Hepatic stellate cell (primary cell): ENCODE results near the gene FOXL2.
A peak's percentile ranks its signal among the peaks of the same experiment; 100 is the strongest.

Experiments
- DNase-seq: peaks from one replicate; pipeline ENCODE4 v3.0.0; 2011; ENCODE audit warnings: low spot score

The FOXL2 gene

DNA sequence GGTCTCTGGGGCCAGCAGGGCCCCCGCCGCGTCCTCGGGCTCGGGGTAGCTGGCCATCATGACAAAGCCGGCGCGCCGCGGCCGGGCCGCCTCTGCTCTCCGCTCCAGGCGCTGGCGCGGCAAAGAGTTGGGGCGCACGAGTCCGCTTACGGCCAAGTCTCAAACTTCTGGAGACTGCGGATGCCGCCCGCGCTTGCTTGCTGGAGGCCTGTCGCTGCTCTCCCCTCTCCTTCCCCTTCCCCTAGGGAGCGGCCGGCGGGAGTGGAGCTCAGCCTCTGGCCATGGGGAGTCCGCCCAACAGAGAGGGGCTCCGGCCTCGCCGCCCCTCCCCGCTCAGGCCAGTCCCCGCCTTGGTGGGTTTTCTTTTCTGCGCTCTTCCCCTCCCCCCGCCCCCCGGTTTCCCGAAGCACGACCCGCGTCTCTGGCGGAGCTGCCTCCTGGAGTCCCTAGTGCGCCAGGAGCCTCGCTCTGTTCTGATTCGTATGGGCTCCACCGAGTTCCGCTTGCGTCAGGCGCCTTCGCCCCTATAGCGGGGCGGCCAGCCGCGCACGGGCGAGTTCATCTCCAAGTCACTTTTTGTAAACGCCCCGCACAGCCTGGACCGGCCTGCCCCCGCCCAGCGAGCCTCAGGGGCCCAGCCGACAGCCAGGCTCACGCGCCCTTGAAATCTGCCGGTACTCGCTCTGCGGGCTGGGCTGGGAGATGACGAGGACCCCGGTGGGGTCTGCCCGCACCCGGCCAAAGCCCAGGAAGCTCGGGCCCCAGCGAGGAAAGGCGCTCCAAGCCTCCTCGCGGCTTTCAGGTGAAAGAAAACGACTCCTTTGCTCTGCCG lies at the start of gene FOXL2, which contains the start of gene FOXL2NB:
Gene FOXL2, minus strand, starts transcription at position 475 of the 832 bp plus-strand sequence. Its CDS starts 415 bp downstream, at position 60.
Gene FOXL2NB, plus strand, starts transcription at position 555 of the 832 bp plus-strand sequence. Its CDS starts 148 bp downstream, at position 703.
- no peak for DNase-seq

DNA sequence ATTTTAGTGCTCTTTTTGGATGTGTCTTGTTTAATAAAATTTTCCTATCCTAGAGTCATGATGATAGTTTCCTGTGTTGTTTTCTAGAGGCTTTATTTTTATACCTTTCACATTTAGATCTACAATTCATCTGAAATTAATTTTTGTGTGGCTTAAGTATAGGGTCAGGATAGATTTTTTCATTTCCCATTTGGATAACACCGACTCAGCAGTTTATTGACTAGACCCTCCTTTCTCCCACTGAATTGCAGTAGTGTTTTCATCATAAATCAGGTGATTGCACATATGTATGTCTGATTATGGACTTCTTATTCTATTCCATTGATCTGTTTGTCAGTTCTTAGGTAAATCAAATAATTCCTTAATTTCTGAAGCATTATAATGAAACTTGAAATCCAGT lies 48.8 kb upstream of the FOXL2 start:
- DNase-seq, result no peak

DNA sequence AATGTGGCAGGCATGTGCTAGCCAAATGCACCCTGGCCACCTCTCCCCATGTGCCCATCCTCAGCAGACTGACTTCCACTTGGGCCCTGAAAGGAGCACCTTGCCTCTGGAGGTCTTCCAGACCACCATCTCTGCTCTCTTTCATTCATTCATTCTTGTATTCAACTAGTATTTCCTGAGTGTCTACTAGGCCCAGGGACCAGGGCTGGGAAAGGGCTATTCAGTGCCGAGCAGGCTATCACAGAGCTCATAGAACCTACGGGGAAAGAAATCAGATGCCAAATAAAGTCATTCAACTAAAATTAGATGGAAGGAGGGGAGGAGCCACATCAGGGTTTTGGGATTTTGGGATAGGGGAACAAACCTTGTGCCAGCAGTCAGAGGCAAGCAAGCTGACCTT lies 40.2 kb upstream of the FOXL2 start:
- DNase-seq, result no peak

DNA sequence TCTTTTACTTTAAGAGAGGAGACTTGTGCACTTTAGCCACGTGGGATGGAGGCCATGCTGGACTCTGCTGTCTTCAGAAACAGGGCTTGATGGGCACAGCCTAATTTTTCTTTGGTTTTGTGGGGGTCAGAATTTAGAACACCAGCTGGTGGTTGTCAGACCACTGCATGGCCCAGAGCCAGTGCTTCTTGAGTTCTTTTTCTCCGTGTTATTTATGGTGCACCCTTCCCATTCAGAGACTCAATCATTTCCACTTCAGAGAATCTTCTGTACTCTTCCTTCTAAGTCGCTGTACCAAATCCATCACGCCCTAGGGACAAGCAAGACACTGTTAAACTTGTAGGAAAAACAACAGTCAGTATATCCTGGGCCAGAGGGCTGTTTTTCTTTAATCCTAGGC lies 39.0 kb upstream of the FOXL2 start:
- DNase-seq, result no peak

DNA sequence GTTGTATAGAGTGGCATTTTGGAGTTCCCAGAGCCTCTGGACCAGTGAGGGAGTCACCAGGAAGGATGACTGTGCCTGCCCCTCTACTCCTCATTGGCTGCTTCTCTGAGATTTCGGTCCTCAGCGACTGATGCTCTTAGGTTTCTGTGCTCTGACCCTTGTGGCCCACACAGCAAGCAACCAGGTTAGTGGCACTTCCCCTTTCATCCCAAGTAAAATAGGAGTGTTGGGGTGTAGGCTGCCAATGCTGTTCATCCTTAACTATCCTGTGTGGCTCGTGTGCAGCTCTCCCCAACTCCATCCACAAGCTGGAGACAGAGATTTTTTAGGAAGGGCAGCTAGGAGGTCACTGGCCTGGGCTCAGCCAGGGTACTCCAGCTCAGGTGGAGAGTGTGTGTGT lies 37.9 kb upstream of the FOXL2 start:
- DNase-seq, result no peak

DNA sequence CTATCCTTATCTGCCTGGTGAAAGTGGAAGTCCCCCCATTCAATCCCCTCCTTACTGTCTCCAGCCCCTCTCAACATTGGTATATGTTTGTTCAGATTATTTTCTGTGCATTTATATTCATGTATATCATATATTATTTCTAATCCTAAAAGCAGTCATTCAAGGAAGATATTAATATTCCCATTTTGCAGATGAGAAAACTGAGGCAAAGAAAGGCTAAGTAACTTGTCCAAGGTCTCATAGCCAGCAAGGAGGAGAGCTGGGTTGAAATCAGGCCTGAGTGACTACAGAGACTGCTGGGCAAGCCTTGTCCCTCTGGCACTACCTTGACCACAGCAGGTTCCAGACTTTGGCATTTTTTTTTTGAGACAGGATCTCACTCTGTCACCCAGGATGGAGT lies 29.1 kb upstream of the FOXL2 start:
- no peak for DNase-seq

DNA sequence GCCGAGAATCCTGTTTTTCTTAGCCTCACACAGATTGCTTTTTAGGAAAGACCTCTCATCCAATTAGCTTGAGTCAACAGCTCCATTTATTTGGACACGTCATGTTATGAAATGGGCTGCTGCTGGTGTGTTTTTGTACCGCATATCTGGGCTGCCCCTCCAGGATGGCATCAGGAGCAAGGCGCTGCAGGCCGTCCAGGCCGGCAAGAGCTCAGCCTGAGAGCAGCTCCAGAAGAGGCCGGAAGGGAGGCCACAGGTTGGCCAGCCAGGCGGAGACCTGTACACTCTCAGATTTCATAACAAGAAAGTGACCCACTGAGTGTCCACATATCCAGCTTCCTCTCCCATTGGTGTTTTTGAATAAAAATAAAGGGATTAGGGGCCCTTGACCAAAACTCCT lies 28.4 kb upstream of the FOXL2 start:
- no peak for DNase-seq

DNA sequence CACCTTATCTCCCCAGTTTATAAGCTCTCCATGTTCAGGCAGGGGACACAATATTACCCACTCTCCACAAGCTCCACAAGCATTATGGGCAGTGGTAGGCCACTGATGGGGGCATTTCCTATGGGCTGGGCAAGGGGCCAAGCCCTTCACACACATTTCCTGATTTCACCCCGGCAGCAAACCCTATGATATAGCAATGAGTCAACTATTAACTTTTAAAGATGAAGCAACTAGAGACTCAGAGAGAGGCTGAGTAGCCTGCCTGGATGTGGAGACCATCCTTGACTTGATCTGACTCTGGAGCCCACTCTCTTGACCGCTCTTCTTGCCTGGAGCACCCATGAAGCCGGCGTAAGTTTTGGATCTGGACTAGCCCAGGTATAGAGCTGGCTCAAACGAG lies 27.5 kb upstream of the FOXL2 start:
- no peak for DNase-seq

DNA sequence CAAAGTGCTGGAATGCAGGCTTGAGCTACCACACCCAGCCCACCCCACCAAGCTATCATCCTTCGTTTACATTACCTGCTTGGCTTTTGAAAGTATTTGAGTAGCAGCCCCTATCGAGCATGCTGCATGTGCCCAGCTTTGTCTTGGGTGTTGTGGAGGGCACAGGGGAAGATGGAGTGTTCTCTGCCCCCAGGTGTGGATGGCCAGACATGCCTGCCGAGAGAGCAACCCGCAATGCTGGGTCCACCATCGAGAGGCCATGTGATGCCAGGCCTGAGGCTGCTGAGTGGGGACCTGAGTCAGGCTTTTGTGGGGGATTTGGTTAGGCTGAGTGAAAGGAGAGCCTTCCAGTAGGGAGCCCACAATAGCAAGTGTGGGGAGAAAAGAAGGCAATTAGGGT lies 26.0 kb upstream of the FOXL2 start:
- no peak for DNase-seq

DNA sequence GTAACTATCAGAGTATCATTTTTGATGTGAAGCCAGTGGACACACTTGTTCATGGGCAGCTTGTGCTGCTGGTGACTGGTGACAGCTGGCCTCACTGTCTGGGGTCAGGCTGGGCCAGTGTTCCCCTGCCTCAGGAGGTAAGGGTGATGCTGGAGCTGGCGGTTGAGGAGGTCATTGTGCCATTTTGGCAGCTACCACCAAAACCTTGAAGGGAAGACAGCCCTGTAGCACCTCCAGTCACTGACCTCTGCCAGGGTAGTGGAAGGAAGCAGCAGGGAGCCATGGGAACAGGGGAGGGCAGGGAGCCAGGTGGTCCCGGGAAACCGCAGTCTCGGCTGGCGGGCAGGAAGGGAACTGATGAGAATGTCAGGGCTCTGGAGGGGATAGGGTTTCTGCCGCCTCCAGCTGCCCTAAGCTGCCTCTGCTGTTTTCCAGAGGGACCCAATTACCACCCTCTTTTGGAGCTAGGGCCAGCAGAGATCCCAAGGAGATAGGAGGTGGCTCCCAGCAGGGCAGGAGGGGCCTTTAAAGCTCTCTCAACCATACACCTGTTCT lies 24.9 kb upstream of the FOXL2 start:
- DNase-seq, result no peak

DNA sequence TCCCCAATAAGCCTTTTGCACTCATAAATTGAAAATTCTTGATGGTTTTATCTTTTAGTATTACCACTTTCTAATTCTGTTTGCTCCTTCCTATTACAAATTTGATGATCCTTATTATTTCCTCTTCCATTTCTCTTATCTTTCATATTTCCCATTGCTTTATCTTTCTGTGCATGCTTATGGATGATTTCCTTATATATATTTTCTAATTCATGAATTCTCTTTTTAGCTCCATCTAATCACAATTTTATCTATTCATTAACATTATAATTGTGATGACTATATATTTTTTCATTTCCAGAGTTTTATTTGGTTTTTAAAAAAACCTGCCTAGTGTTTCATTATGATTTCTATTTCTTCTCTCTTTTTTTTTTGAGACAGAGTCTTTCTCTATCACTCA lies 18.0 kb upstream of the FOXL2 start:
- no peak for DNase-seq

DNA sequence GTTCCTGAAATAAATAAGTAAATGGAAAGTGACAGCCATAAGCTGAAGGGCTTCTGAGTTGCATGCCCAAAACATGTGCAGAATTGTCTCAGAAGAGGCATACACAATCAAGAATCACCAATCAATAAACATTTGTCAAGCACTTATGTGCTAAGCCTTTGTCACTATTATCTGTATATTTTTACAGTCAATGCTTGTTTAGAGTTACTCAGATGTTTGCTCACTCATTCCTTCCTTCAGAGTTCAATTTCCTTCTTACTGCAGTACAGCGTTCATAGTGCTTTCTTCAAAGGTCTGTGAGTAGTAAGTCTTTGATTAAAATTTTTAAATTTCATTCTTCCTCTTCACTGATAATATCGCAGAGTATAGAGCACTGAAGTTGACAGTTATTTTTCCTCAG lies 17.3 kb upstream of the FOXL2 start:
- DNase-seq, result no peak

DNA sequence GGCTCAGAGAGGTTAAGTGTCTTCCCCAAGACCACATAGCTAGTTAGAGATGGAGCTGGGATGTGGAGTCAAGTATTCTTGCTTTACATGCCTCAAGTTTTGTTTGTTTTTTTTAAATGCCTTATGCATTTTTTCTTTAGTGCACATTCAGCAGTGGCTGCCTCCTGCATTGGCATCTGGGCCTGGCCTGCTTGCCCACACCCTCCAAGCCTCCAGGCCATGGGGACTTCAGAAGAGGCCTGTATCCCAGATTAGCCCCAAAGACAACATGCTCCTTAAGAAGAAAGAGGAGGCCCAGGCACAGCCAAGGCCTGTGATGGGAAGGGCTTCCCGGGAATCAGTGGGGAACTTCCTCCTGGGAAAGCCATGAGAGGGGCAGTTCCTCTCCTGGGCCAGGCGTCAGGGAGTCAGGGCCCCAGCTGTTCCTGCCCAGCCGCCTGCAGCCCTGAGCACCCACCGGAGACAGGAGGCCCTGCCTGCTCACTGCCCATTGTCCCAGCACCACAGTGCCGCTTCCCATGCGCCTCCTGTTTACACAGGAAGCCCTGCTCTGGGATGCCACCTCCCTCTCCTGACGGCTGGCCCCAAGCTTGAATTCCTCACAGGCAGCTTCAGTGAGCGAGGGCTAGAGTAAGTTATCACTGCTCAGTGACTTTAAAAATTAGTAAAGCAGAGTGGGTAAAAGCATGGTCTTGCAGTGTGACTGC lies 16.1 kb upstream of the FOXL2 start:
- DNase-seq, result no peak

DNA sequence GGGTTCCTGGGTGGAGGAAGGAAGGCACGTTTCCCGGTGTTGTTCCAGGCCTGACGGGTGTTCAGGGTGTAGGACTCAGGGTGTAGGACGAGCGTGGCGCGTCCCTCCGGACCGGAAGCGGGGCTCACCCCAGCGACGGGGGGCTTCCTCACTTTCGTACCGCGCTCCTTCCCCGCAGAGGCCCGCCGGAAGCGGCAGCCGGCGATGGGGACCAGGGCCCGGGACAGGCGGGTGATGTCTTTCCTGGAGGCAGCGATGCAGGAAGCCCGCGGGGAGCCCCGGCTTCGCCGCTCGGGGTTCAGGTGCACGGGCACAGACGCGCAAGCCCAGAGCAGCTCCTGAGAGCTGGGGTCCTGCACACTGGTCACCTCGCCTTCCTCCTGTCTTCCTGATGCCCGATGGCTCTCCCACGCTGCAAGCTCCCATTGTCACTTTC lies 13.5 kb upstream of the FOXL2 start:
- no peak for DNase-seq

DNA sequence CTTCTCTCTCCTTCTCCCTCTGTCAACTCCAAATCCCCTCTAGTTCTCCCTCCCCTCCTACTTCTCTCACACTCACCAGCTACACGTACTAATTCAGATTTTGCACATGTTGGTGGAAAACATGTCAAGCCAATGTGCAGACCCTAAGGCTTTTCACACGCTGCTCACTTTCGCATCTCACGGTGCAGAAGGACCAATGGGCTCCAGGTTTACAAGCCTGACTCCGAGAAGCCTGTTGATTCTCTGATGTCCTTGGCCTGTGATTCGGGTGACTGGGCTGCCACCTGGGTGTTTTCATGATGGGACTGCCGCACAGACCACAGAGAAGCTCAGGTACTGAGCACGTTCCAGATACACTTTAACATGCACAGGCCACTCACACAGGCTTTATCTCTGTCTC lies 3.8 kb upstream of the FOXL2 start:
- DNase-seq, result no peak

DNA sequence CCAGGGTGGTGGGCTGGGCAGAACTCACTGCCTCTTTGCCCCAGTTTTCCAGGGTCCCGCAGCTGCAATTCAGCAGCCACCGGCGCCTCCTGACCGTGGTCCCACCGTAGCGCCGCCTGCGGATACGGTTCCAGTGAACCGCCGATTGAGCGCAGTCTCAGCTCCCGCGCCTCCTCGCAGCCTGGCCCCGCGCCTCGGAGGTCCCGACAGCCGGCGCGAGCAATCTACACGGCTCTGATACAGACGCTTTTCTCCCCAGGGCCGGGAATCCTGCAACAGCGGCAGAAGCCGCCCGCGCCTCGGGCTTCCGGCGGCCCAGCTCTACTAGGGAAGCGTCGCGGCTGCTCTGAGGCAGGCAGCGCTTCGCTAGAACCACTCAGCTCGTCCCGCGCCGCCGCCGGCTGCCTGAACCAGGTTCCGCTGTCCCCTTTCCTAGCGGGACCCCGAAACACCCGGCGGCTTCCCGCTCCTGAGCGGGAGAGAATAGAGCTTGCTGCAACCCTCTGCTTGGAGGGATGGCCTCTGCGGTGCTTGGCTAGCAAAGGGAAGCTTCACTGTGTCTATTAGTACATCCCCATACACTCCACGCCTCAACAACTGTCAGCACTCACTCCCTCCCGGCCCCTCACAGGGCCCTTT lies 3.2 kb upstream of the FOXL2 start:
- DNase-seq, result peak; percentile 69

DNA sequence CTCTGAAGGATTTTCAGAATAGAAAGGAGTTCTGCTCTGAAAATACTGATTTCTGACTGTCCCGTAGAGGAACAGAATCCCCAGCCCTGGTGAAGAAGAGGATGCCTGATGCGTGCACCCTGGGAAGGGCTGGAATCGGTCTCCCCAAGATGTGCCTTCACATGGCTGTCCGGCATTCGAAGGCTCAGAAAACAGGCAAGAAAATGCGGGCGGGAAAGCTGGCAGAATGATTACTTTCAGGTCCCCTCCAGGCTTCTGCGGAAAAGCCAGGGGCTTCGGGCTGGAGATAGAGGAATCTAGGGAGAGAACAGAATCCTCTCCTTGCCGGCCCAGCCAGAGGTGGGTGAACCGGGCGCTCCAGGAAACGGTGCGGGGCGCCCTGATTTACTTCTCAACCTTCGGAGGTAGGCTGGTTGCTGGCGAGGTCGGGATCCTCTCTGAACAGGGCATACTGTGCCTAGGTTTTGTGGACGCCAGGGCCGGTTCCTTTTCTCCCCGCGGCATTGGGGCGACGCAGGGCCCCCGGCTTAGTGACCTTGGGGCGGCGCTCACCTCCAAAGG lies 2.6 kb upstream of the FOXL2 start:
- no peak for DNase-seq

DNA sequence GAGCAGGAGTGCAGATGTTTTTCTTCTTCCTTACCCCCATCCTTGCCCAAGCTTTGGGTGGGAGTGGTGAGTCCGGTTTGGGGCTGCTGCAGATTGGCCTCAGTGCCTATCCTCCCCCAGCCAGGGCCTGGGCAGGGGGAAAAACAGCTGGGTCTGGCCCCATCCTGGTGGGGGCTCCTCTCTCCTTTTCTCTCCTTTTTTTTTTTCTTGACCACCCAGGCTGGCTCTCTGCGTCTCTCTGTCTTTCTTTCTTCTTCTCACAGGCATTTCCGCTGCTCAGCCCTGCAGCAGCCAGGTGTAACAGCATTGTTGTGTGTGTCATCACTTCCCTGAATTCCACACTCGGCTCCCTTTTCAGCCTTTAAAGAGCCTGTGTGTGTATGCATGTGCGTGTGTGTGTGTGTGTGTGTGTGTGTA lies 2.1 kb upstream of the FOXL2 start:
- no peak for DNase-seq

DNA sequence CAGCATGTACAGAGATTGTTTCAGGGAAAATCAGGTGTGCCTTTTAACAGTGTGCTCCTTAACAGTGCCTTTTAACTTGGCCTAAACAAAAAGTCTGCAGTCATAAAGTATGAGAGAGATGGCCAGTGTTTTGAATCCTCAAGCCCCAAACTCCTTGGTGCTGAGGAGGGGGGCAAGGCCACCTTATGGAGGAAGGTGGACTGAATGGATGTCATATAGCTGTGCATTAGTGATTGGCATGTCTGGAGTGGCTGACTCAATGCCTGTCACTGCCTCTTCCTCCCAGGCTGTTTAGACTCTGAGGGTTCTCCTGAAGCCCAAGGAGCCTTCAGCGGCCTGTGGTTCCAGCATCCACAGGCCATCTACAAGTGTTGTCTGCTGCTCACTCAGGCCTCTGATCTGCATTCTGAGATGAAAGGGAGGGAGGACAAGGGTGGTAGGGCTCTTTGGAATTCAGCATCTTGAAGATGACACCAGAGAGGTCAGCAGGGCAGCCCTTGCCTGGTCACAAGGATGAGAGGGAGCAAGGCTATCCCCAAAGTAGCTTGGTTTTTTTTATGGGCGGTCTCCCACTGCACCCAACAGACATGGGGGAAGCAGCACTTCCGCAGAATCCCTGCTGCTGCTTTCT lies 1.5 kb upstream of the FOXL2 start:
- no peak for DNase-seq

DNA sequence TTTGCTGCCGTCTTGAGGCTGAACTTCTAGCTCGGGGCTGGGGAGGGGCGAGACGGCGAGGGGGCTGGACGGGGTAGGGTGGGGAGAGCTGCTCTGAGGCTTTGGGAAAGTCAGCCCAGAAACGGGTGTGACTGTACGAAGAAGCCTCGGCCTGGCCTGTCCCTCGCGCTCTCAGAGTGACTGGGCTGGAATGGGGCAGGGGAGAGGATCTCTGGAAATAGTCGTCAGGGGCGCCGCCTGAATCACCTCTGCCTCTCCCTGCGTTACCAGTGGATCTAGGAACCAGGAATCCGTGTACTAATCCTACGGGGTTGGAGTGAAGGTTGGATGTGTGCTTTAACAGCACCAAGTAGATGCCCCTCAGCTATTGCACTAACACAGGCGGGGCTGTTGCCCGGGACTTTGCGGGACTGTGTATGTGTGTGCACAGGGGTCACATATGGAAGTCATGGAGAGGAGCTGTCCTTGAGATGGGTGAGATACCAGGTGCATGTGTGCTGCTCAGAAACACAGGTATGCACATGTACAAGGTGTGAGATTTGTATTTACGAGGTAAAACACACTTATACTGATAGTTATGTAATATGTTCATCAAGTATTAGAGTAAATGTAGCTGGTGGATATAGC lies 671 bp upstream of the FOXL2 start:
- no peak for DNase-seq
